Vagina (tissue), 2 donors: ENCODE results near the gene GCHFR.

Experiments used
- POLR2A ChIP-seq, 2 donors: fragments of 450-650 bp; IDR thresholded peaks; one replicate each; pipeline ENCODE4 v1.6.1; 2017; ENCODE audit warnings: antibody characterized with exemption in 2 of 2, mild to moderate bottlenecking in 2 of 2, moderate library complexity in 2 of 2
- TF ChIP-seq, protein P1 (sequence below), 3 experiments: fragments of 450-650 bp in 2 of 3; fragments of 200-600 bp in 1 of 3; sonication (generic) in 1 of 3; IDR thresholded peaks; one replicate each; pipeline ENCODE4 v1.5.1; 2017 to 2019; ENCODE audit warnings: antibody characterized with exemption in 3 of 3, mild to moderate bottlenecking in 2 of 3, moderate library complexity in 2 of 3

- TF ChIP-seq, protein P1, sequence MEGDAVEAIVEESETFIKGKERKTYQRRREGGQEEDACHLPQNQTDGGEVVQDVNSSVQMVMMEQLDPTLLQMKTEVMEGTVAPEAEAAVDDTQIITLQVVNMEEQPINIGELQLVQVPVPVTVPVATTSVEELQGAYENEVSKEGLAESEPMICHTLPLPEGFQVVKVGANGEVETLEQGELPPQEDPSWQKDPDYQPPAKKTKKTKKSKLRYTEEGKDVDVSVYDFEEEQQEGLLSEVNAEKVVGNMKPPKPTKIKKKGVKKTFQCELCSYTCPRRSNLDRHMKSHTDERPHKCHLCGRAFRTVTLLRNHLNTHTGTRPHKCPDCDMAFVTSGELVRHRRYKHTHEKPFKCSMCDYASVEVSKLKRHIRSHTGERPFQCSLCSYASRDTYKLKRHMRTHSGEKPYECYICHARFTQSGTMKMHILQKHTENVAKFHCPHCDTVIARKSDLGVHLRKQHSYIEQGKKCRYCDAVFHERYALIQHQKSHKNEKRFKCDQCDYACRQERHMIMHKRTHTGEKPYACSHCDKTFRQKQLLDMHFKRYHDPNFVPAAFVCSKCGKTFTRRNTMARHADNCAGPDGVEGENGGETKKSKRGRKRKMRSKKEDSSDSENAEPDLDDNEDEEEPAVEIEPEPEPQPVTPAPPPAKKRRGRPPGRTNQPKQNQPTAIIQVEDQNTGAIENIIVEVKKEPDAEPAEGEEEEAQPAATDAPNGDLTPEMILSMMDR (IDR thresholded peaks at IDR 0.05) = no peak
- TF ChIP-seq POLR2A (IDR thresholded peaks at IDR 0.05) = no peak
Measured at GRCh38 chr15:40806672-40807027, 42.8 kb downstream of the GCHFR start.
